ENCODE data around the gene SHISAL1.

Gene SHISAL1

DNA sequence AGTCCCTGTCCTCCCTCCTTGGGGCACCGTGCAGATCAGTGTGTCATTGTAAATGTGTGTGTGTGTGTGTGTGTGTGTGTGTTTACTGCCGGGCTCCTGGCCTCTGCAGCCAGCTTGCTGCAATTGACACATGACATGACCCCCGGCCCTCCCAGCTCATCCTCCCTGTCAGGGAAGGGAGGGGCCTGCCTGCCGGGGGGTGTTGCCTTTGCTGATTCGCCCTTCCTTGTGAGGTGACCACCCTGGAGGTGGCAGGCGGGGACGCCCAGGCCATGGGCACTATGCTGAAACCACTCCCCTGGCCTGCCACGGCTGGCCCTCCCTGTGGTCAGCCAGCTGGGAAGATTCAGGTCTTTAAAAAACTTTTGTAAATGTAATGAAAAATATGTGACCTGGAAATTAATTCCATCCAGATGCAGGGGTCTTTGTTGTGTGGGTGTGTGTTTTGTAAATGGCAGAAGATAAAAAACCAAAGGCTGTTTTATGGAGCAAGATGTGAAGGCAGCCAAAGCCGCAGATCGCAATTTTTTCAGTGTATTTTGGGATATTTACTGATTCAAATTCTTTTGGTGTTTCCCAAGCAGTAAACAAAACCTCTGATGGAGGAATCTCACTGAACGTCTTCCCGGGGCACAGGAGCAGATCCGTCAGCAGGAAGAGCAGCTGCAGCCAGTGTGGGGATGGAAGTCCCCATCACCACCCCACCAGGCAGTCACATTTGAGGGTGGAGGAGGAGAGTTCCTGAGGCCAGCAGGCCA, 23.2 kb downstream of the SHISAL1 start:
- no peak for ATAC-seq
- TF ChIP-seq SNAI2 (CRISPR knock-in tag; IDR thresholded peaks at IDR 0.05), result no peak
- no peak for TF ChIP-seq CREB5 (CRISPR knock-in tag; IDR thresholded peaks at IDR 0.05; ENCODE audit: low read depth)
- TF ChIP-seq OSR1 (CRISPR knock-in tag; IDR thresholded peaks at IDR 0.05), result no peak
- TF ChIP-seq, protein P1, sequence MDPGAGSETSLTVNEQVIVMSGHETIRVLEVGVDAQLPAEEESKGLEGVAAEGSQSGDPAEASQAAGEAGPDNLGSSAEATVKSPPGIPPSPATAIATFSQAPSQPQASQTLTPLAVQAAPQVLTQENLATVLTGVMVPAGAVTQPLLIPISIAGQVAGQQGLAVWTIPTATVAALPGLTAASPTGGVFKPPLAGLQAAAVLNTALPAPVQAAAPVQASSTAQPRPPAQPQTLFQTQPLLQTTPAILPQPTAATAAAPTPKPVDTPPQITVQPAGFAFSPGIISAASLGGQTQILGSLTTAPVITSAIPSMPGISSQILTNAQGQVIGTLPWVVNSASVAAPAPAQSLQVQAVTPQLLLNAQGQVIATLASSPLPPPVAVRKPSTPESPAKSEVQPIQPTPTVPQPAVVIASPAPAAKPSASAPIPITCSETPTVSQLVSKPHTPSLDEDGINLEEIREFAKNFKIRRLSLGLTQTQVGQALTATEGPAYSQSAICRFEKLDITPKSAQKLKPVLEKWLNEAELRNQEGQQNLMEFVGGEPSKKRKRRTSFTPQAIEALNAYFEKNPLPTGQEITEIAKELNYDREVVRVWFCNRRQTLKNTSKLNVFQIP (CRISPR knock-in tag; IDR thresholded peaks at IDR 0.05; ENCODE audit: borderline replicate concordance, low read depth), result no peak
- TF ChIP-seq ISL1 (CRISPR knock-in tag; IDR thresholded peaks at IDR 0.05), result no peak
- TF ChIP-seq CSRNP3 (CRISPR knock-in tag; IDR thresholded peaks at IDR 0.05), result no peak
- no peak for TF ChIP-seq RARB (CRISPR knock-in tag; IDR thresholded peaks at IDR 0.05)
- no peak for TF ChIP-seq PPARA (CRISPR knock-in tag; IDR thresholded peaks at IDR 0.05; ENCODE audit: borderline replicate concordance)
- no peak for TF ChIP-seq TSHZ2 (CRISPR knock-in tag; IDR thresholded peaks at IDR 0.05)
- TF ChIP-seq ZNF565 (CRISPR knock-in tag; conservative IDR thresholded peaks at IDR 0.05; ENCODE audit: low read depth), result no peak
- no peak for TF ChIP-seq ZFP3 (CRISPR knock-in tag; IDR thresholded peaks at IDR 0.05)
- no peak for TF ChIP-seq TCF4 (CRISPR knock-in tag; IDR thresholded peaks at IDR 0.05; ENCODE audit: borderline replicate concordance)
- no peak for TF ChIP-seq ZNF70 (CRISPR knock-in tag; IDR thresholded peaks at IDR 0.05)
- TF ChIP-seq ARNTL (CRISPR knock-in tag; IDR thresholded peaks at IDR 0.05; ENCODE audit: borderline replicate concordance, low read depth), result no peak
- no peak for TF ChIP-seq ZC3H10 (CRISPR knock-in tag; IDR thresholded peaks at IDR 0.05)
- no peak for TF ChIP-seq ZFP30 (CRISPR knock-in tag; IDR thresholded peaks at IDR 0.05)
- TF ChIP-seq CSDC2 (CRISPR knock-in tag; IDR thresholded peaks at IDR 0.05), result no peak

DNA sequence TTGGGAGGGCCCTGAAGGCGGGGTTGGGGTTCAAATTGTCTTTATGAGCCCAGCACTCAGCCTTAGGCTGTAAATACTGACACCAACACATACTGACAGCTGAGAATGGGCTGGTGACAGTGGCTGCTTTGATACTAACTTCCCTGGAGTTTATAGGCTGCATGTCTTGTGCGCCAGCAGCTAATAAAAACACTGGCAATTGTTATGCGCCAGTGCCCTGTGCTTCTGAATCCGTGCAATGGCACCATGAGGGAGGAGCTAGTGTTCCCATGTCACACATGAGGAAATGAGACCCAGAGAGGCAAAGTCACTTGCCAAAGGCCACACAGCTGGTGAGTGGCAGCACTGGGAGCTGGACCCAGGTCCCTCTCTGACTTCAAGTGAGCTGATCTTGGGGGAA, 23.8 kb downstream of the SHISAL1 start:
- no peak for TF ChIP-seq ZNF8 (CRISPR knock-in tag; IDR thresholded peaks at IDR 0.05)
- no peak for TF ChIP-seq BACH2 (CRISPR knock-in tag; IDR thresholded peaks at IDR 0.05; ENCODE audit: borderline replicate concordance)
- no peak for TF ChIP-seq ZFP3 (CRISPR knock-in tag; IDR thresholded peaks at IDR 0.05)
- TF ChIP-seq, protein P2, sequence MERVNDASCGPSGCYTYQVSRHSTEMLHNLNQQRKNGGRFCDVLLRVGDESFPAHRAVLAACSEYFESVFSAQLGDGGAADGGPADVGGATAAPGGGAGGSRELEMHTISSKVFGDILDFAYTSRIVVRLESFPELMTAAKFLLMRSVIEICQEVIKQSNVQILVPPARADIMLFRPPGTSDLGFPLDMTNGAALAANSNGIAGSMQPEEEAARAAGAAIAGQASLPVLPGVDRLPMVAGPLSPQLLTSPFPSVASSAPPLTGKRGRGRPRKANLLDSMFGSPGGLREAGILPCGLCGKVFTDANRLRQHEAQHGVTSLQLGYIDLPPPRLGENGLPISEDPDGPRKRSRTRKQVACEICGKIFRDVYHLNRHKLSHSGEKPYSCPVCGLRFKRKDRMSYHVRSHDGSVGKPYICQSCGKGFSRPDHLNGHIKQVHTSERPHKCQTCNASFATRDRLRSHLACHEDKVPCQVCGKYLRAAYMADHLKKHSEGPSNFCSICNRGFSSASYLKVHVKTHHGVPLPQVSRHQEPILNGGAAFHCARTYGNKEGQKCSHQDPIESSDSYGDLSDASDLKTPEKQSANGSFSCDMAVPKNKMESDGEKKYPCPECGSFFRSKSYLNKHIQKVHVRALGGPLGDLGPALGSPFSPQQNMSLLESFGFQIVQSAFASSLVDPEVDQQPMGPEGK (CRISPR knock-in tag; IDR thresholded peaks at IDR 0.05; ENCODE audit: borderline replicate concordance), result no peak
- ATAC-seq, result no peak

- no peak for ATAC-seq
- no peak for TF ChIP-seq ZNF70 (CRISPR knock-in tag; IDR thresholded peaks at IDR 0.05)
- no peak for TF ChIP-seq TOX (CRISPR knock-in tag; IDR thresholded peaks at IDR 0.05; ENCODE audit: borderline replicate concordance)
- TF ChIP-seq TCF4 (CRISPR knock-in tag; IDR thresholded peaks at IDR 0.05; ENCODE audit: borderline replicate concordance), result no peak
- TF ChIP-seq ZNF8 (CRISPR knock-in tag; IDR thresholded peaks at IDR 0.05), result no peak
- no peak for TF ChIP-seq ZFP30 (CRISPR knock-in tag; IDR thresholded peaks at IDR 0.05)
- TF ChIP-seq OSR1 (CRISPR knock-in tag; IDR thresholded peaks at IDR 0.05), result no peak
- TF ChIP-seq, protein P2 (CRISPR knock-in tag; IDR thresholded peaks at IDR 0.05; ENCODE audit: borderline replicate concordance), result no peak
- TF ChIP-seq ARNTL (CRISPR knock-in tag; IDR thresholded peaks at IDR 0.05; ENCODE audit: borderline replicate concordance, low read depth), result no peak
- TF ChIP-seq PPARA (CRISPR knock-in tag; IDR thresholded peaks at IDR 0.05; ENCODE audit: borderline replicate concordance), result no peak
- TF ChIP-seq RARB (CRISPR knock-in tag; IDR thresholded peaks at IDR 0.05), result no peak
- no peak for TF ChIP-seq ISL1 (CRISPR knock-in tag; IDR thresholded peaks at IDR 0.05)
- no peak for TF ChIP-seq ESRRG (CRISPR knock-in tag; IDR thresholded peaks at IDR 0.05)
- TF ChIP-seq GLIS3 (CRISPR knock-in tag; IDR thresholded peaks at IDR 0.05), result no peak
- TF ChIP-seq CSDC2 (CRISPR knock-in tag; IDR thresholded peaks at IDR 0.05), result no peak
- TF ChIP-seq SNAI2 (CRISPR knock-in tag; IDR thresholded peaks at IDR 0.05), result no peak
- no peak for TF ChIP-seq ZC3H10 (CRISPR knock-in tag; IDR thresholded peaks at IDR 0.05)
- TF ChIP-seq ZNF565 (CRISPR knock-in tag; conservative IDR thresholded peaks at IDR 0.05; ENCODE audit: low read depth), result no peak
- no peak for TF ChIP-seq CREB5 (CRISPR knock-in tag; IDR thresholded peaks at IDR 0.05; ENCODE audit: low read depth)
These were observed 25.0 kb downstream of the SHISAL1 start for GRCh38 chr22:44287741-44288140.
